Right lobe of liver (tissue), 4 donors: ENCODE measurements around the gene COQ4.

Experiments
- POLR2A ChIP-seq: fragments of 450-650 bp; IDR thresholded peaks from one replicate; pipeline ENCODE4 v1.6.1; 2017; ENCODE audit warnings: antibody characterized with exemption, mild to moderate bottlenecking
- TF ChIP-seq, protein P1 (sequence below), 4 donors: fragments of 200-600 bp in 3 of 4; fragments of 450-650 bp in 1 of 4; IDR thresholded peaks; one replicate each; pipeline versions ENCODE4 v1.5.1 to v1.8.0; 2016 to 2022; ENCODE audit warnings: antibody characterized with exemption in 4 of 4, mild to moderate bottlenecking in 2 of 4
- donor health status: DM: no; HTN: no; CAD: no.
- donor health status: DM: no; HTN: no; CAD: no.
- donor health status: DM: no; HTN: yes; CAD: no.

- TF ChIP-seq, protein P1, sequence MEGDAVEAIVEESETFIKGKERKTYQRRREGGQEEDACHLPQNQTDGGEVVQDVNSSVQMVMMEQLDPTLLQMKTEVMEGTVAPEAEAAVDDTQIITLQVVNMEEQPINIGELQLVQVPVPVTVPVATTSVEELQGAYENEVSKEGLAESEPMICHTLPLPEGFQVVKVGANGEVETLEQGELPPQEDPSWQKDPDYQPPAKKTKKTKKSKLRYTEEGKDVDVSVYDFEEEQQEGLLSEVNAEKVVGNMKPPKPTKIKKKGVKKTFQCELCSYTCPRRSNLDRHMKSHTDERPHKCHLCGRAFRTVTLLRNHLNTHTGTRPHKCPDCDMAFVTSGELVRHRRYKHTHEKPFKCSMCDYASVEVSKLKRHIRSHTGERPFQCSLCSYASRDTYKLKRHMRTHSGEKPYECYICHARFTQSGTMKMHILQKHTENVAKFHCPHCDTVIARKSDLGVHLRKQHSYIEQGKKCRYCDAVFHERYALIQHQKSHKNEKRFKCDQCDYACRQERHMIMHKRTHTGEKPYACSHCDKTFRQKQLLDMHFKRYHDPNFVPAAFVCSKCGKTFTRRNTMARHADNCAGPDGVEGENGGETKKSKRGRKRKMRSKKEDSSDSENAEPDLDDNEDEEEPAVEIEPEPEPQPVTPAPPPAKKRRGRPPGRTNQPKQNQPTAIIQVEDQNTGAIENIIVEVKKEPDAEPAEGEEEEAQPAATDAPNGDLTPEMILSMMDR (IDR thresholded peaks at IDR 0.05): no peak
- TF ChIP-seq POLR2A: no peak
Observed at GRCh38 chr9:128358861-128359260, 36.2 kb downstream of the COQ4 start.
